T-cell (primary cell): ENCODE measurements around the gene PIK3C2G. TPM values are rescaled to one million over a fixed set of nuclear protein-coding genes. Genes with fewer than 3 reads are reported as not detected.

Source experiments
- ATAC-seq, 4 experiments: fragments of 200-7000 bp in 3 of 4; fragments of 150-1000 bp in 1 of 4; cut with Tn5 transposase; replicated peaks in 1 of 4; 1 replicate in 3 of 4; 2 replicates in 1 of 4; pipeline ENCODE4 v1.10.0; 2021; ENCODE audit warnings: moderate library complexity in 3 of 4, mild to moderate bottlenecking in 2 of 4, moderate number of reproducible peaks in 1 of 4
- CTCF ChIA-PET, 2 donors: fragments of 300-600 bp; sonication (Branson Sonifier 250); formaldehyde crosslinking; loops; one replicate each; lab custom pipeline; 2022; ENCODE audit warnings: antibody characterized with exemption in 2 of 2; lab: Charles Lee
- POLR2A ChIA-PET, 2 donors: fragments of 300-600 bp; sonication (Branson Sonifier 250); formaldehyde crosslinking; loops; one replicate each; lab custom pipeline; 2022; ENCODE audit warnings: antibody characterized with exemption in 2 of 2; lab: Charles Lee
- DNase-seq, 35 experiments: peaks; one replicate each; pipeline versions ENCODE4 v3.0.0 to v3.0.0-alpha.2; 2013 to 2023
- H3K27ac ChIP-seq: one replicate; pipeline ENCODE4 v1.5.1; 2013; ENCODE audit warnings: low read length
- H3K27me3 ChIP-seq, 2 experiments: replicated peaks in 1 of 2; 1 replicate in 1 of 2; 2 replicates in 1 of 2; pipeline versions ENCODE4 v1.6.1 to v1.7.0; 2013; ENCODE audit warnings: low read length in 1 of 2, mixed read lengths in 1 of 2; ENCODE audit not compliant: control insufficient read depth in 2 of 2, insufficient read depth in 2 of 2; ENCODE audit errors: extremely low read depth in 1 of 2
- H3K36me3 ChIP-seq, 2 donors: 1 replicate in 1 of 2; 2 replicates in 1 of 2; pipeline versions ENCODE4 v1.6.1 to v1.7.0; 2013; ENCODE audit warnings: low read length in 1 of 2; ENCODE audit not compliant: control insufficient read depth in 2 of 2, insufficient read depth in 1 of 2; ENCODE audit errors: extremely low read depth in 1 of 2
- H3K4me1 ChIP-seq, 2 experiments: 1 replicate in 1 of 2; 2 replicates in 1 of 2; pipeline versions ENCODE4 v1.6.1 to v1.7.0; 2013; ENCODE audit warnings: low read length in 2 of 2, mixed read lengths in 1 of 2; ENCODE audit not compliant: insufficient read depth in 2 of 2, control insufficient read depth in 1 of 2; ENCODE audit errors: extremely low read depth in 1 of 2
- H3K4me3 ChIP-seq, 2 donors: 1 replicate in 1 of 2; 2 replicates in 1 of 2; pipeline versions ENCODE4 v1.5.1 to v1.7.0; 2013; ENCODE audit warnings: mild to moderate bottlenecking in 2 of 2, low read length in 1 of 2, moderate library complexity in 1 of 2; ENCODE audit not compliant: control insufficient read depth in 1 of 2; ENCODE audit errors: extremely low read depth in 1 of 2
- H3K9me3 ChIP-seq: 2 replicates; pipeline ENCODE4 v1.7.0; 2013
- H3K27ac Mint-ChIP-seq, 2 donors: one replicate each; pipeline ENCODE4 v1.8.0; 2020 to 2021; ENCODE audit warnings: mild to moderate bottlenecking in 2 of 2, mixed read lengths in 2 of 2
- H3K27me3 Mint-ChIP-seq, 2 donors: one replicate each; pipeline ENCODE4 v1.8.0; 2021 to 2022; ENCODE audit warnings: mixed read lengths in 2 of 2
- H3K36me3 Mint-ChIP-seq: one replicate; pipeline ENCODE4 v1.8.0; 2021; ENCODE audit warnings: mixed read lengths
- H3K4me1 Mint-ChIP-seq, 3 donors: one replicate each; pipeline ENCODE4 v1.8.0; 2020 to 2022; ENCODE audit warnings: mixed read lengths in 3 of 3, mild to moderate bottlenecking in 1 of 3
- H3K4me3 Mint-ChIP-seq, 3 donors: one replicate each; pipeline ENCODE4 v1.8.0; 2020 to 2022; ENCODE audit warnings: mild to moderate bottlenecking in 3 of 3, mixed read lengths in 3 of 3, moderate library complexity in 3 of 3
- H3K9me3 Mint-ChIP-seq, 3 donors: one replicate each; pipeline ENCODE4 v1.8.0; 2020 to 2022; ENCODE audit warnings: mixed read lengths in 3 of 3
- WGBS: methylation state at CpG from one replicate; pipeline ENCODE4 v1.1.5; 2013; ENCODE audit warnings: missing lambda C conversion rate; ENCODE audit not compliant: insufficient coverage; 5-methylcytosine and 5-hydroxymethylcytosine counted together
- total RNA-seq, 35 experiments: library from RNA in 6 of 35; stranded (reverse) in 6 of 35; fragments of 120-200 nt in 1 of 35; gene quantifications; one replicate each; pipeline versions ENCODE4 v1.2.1 to v1.2.4 and lab custom pipeline; 2013 to 2026

PIK3C2G gene
- total RNA-seq, 5 donors from 2014 or later (not counting 1 experiment from before 2014, with no cell fraction given), result not detected

- H3K4me1 ChIP-seq, result no peaks in the 10 kb centered on the region
- H3K4me3 Mint-ChIP-seq, result no peak overlapping the region
Observed at GRCh38 chr12:18257251-18257650, 4.1 kb upstream of the PIK3C2G start.

GRCh38 chr12:18258929-18259328 is 2.4 kb upstream of the PIK3C2G start:
- Mint-ChIP-seq H3K9me3 (peaks cover 3 to 9% (median 5%) of the 10 kb centered on the region in 3 donors), H3K36me3 (no peaks in the 10 kb centered on the region), H3K27ac (no peak overlapping the region), H3K4me3 (no peak overlapping the region), H3K27me3 (no peaks in the 10 kb centered on the region), H3K4me1 (no peaks in the 10 kb centered on the region)
- WGBS, result no CpG with 5 or more reads among the region's 2 CpGs
- Histone ChIP-seq H3K4me3 (no peak overlapping the region), H3K36me3 (no peaks in the 10 kb centered on the region), H3K27me3 (no peaks in the 10 kb centered on the region), H3K4me1 (no peaks in the 10 kb centered on the region), H3K9me3 (no peaks in the 10 kb centered on the region), H3K27ac (no peak overlapping the region)
- ATAC-seq (no peak), DNase-seq (no peak)
- POLR2A ChIA-PET, result no interaction called here
- CTCF ChIA-PET, result no interaction called here

More at GRCh38 chr12:18257251-18257650, 4.1 kb upstream of the PIK3C2G start:
- POLR2A ChIA-PET, result no interaction called here
- no peaks in the 10 kb centered on the region for H3K36me3 Mint-ChIP-seq
- WGBS, result 38% methylated on average over 1 of the region's 3 CpGs
- DNase-seq (no peak), ATAC-seq (no peak)
- no peaks in the 10 kb centered on the region for H3K27me3 ChIP-seq
- H3K4me3 ChIP-seq, result no peak overlapping the region
- no peaks in the 10 kb centered on the region for H3K36me3 ChIP-seq
- CTCF ChIA-PET, result no interaction called here
- H3K9me3 ChIP-seq, result no peaks in the 10 kb centered on the region
- no peak overlapping the region for H3K27ac ChIP-seq
- no peaks in the 10 kb centered on the region for H3K4me1 Mint-ChIP-seq
- H3K27ac Mint-ChIP-seq, result no peak overlapping the region
- H3K27me3 Mint-ChIP-seq, result no peaks in the 10 kb centered on the region
- peaks cover 3 to 9% (median 5%) of the 10 kb centered on the region in 3 donors for H3K9me3 Mint-ChIP-seq

- DNase-seq (no peak), ATAC-seq (no peak)
- CTCF ChIA-PET, result interaction anchor here in 1 of 2 donors (0.5 kb wide), 1 partner anchor 139 kb away, joined by 3 read pairs; no protein-coding TSS in a partner anchor
- Histone ChIP-seq H3K9me3 (no peaks in the 10 kb centered on the region), H3K27ac (no peak overlapping the region), H3K36me3 (no peaks in the 10 kb centered on the region), H3K27me3 (no peaks in the 10 kb centered on the region), H3K4me3 (no peak overlapping the region), H3K4me1 (no peaks in the 10 kb centered on the region)
- POLR2A ChIA-PET, result no interaction called here
- no peaks in the 10 kb centered on the region for H3K36me3 Mint-ChIP-seq
- no peaks in the 10 kb centered on the region for H3K27me3 Mint-ChIP-seq
- WGBS, result no CpG with 5 or more reads among the region's 1 CpG
- H3K4me3 Mint-ChIP-seq, result no peak overlapping the region
- peaks cover 3 to 9% (median 5%) of the 10 kb centered on the region in 3 donors for H3K9me3 Mint-ChIP-seq
- H3K4me1 Mint-ChIP-seq, result no peaks in the 10 kb centered on the region
- H3K27ac Mint-ChIP-seq, result no peak overlapping the region
Observed at GRCh38 chr12:18259906-18260682, 1.2 kb upstream of the PIK3C2G start.

- ChIA-PET POLR2A (no interaction called here), CTCF (interaction anchor here in 1 of 2 donors (1.0 kb wide), 1 partner anchor 20 kb away, joined by 5 read pairs; no protein-coding TSS in a partner anchor)
- H3K27ac Mint-ChIP-seq, result no peak overlapping the region
Observed at GRCh38 chr12:18261906-18262305, 588 bp downstream of the PIK3C2G start.

GRCh38 chr12:18262514-18262913 is 1.2 kb downstream of the PIK3C2G start:
- 80% methylated on average over 1 of the region's 2 CpGs for WGBS
- Mint-ChIP-seq H3K9me3 (peaks cover 0 to 9% (median 3%) of the 10 kb centered on the region in 3 donors), H3K4me3 (no peak overlapping the region), H3K4me1 (no peaks in the 10 kb centered on the region), H3K27me3 (no peaks in the 10 kb centered on the region), H3K36me3 (no peaks in the 10 kb centered on the region), H3K27ac (no peak overlapping the region)
- Histone ChIP-seq H3K27ac (no peak overlapping the region), H3K4me3 (no peak overlapping the region), H3K4me1 (no peaks in the 10 kb centered on the region), H3K27me3 (no peaks in the 10 kb centered on the region), H3K36me3 (no peaks in the 10 kb centered on the region), H3K9me3 (no peaks in the 10 kb centered on the region)
- CTCF ChIA-PET, result interaction anchor here in 1 of 2 donors (1.0 kb wide), 1 partner anchor 20 kb away, joined by 5 read pairs; no protein-coding TSS in a partner anchor
- DNase-seq, result no peak
- POLR2A ChIA-PET, result no interaction called here
- no peak for ATAC-seq

More at GRCh38 chr12:18261906-18262305, 588 bp downstream of the PIK3C2G start:
- H3K36me3 ChIP-seq, result no peaks in the 10 kb centered on the region
- peaks cover 2 to 9% (median 3%) of the 10 kb centered on the region in 3 donors for H3K9me3 Mint-ChIP-seq
- H3K36me3 Mint-ChIP-seq, result no peaks in the 10 kb centered on the region
- H3K4me1 Mint-ChIP-seq, result no peaks in the 10 kb centered on the region
- no peaks in the 10 kb centered on the region for H3K4me1 ChIP-seq
- H3K27ac ChIP-seq, result no peak overlapping the region
- no peak overlapping the region for H3K4me3 ChIP-seq
- H3K4me3 Mint-ChIP-seq, result no peak overlapping the region
- H3K27me3 Mint-ChIP-seq, result no peaks in the 10 kb centered on the region
- DNase-seq (no peak), ATAC-seq (no peak)
- H3K9me3 ChIP-seq, result no peaks in the 10 kb centered on the region
- H3K27me3 ChIP-seq, result no peaks in the 10 kb centered on the region
- whole genome bisulfite sequencing, result 82% methylated on average over 2 of the region's 5 CpGs

GRCh38 chr12:18264581-18265075 is 3.3 kb downstream of the PIK3C2G start:
- ATAC-seq (no peak), DNase-seq (no peak)
- Mint-ChIP-seq H3K4me3 (no peak overlapping the region), H3K36me3 (no peaks in the 10 kb centered on the region), H3K27me3 (no peaks in the 10 kb centered on the region), H3K4me1 (no peaks in the 10 kb centered on the region), H3K9me3 (peaks cover 0 to 5% (median 0%) of the 10 kb centered on the region in 3 donors), H3K27ac (no peak overlapping the region)
- Histone ChIP-seq H3K27me3 (no peaks in the 10 kb centered on the region), H3K4me1 (no peaks in the 10 kb centered on the region), H3K36me3 (no peaks in the 10 kb centered on the region), H3K27ac (no peak overlapping the region), H3K9me3 (no peaks in the 10 kb centered on the region), H3K4me3 (no peak overlapping the region)
- WGBS, result 40% methylated on average over 1 of the region's 1 CpG
- ChIA-PET POLR2A (interaction anchor here in 1 of 2 donors (0.6 kb wide), 1 partner anchor 15 kb away, joined by 3 read pairs; no protein-coding TSS in a partner anchor), CTCF (interaction anchor here in 1 of 2 donors (0.6 kb wide), 2 partner anchors 15 to 17 kb away, joined by 3 to 5 read pairs; no protein-coding TSS in a partner anchor)
